Kidney epithelial cell (primary cell): ENCODE measurements around the gene PPM1E. TPM values are rescaled to one million over a fixed set of nuclear protein-coding genes. Genes with fewer than 3 reads are reported as not detected.

ENCODE experiments used
- DNase-seq: peaks from one replicate; pipeline ENCODE4 v3.0.0-alpha.2; 2010; ENCODE audit warnings: low read depth
- H3K27me3 ChIP-seq: 2 replicates; pipeline ENCODE4 v1.6.0; 2011; ENCODE audit warnings: low read length; ENCODE audit not compliant: control insufficient read depth, insufficient read depth
- H3K36me3 ChIP-seq: 2 replicates; pipeline ENCODE4 v1.5.1; 2011; ENCODE audit warnings: low read length; ENCODE audit not compliant: control insufficient read depth, insufficient read depth
- H3K4me3 ChIP-seq: 2 replicates; pipeline ENCODE4 v1.5.1; 2011; ENCODE audit warnings: low read depth, mild to moderate bottlenecking, control low read depth, low read length
- total RNA-seq: library from RNA; depleted of rRNA; stranded (reverse); fragments of >200 nt; gene quantifications from 2 replicates; pipeline ENCODE4 v1.2.3, GENCODE V29; 2015
- TF ChIP-seq, protein P1 (sequence below): IDR thresholded peaks from 2 replicates; pipeline ENCODE4 v1.5.1; 2011; ENCODE audit warnings: mild to moderate bottlenecking, moderate library complexity, low read length, control low read depth, inconsistent platforms; ENCODE audit not compliant: insufficient read depth, poor library complexity, severe bottlenecking

PPM1E gene
- total RNA-seq, 1 donor from 2014 or later: 2.4 TPM

- TF ChIP-seq, protein P1, sequence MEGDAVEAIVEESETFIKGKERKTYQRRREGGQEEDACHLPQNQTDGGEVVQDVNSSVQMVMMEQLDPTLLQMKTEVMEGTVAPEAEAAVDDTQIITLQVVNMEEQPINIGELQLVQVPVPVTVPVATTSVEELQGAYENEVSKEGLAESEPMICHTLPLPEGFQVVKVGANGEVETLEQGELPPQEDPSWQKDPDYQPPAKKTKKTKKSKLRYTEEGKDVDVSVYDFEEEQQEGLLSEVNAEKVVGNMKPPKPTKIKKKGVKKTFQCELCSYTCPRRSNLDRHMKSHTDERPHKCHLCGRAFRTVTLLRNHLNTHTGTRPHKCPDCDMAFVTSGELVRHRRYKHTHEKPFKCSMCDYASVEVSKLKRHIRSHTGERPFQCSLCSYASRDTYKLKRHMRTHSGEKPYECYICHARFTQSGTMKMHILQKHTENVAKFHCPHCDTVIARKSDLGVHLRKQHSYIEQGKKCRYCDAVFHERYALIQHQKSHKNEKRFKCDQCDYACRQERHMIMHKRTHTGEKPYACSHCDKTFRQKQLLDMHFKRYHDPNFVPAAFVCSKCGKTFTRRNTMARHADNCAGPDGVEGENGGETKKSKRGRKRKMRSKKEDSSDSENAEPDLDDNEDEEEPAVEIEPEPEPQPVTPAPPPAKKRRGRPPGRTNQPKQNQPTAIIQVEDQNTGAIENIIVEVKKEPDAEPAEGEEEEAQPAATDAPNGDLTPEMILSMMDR: no peak
- Histone ChIP-seq H3K27me3 (no peaks in the 10 kb centered on the region), H3K36me3 (no peaks in the 10 kb centered on the region), H3K4me3 (no peak overlapping the region)
- DNase-seq: no peak
Observed at GRCh38 chr17:58966208-58966607, 210.6 kb downstream of the PPM1E start.

- TF ChIP-seq, protein P1: no peak
- no peaks in the 10 kb centered on the region for H3K36me3 ChIP-seq
Observed at GRCh38 chr17:58968426-58969061, 212.9 kb downstream of the PPM1E start.

GRCh38 chr17:58969156-58969555 is 213.5 kb downstream of the PPM1E start:
- no peaks in the 10 kb centered on the region for H3K27me3 ChIP-seq
- no peaks in the 10 kb centered on the region for H3K36me3 ChIP-seq
- no peak for DNase-seq
- TF ChIP-seq, protein P1: no peak
- H3K4me3 ChIP-seq: no peak overlapping the region

More at GRCh38 chr17:58968426-58969061, 212.9 kb downstream of the PPM1E start:
- no peaks in the 10 kb centered on the region for H3K27me3 ChIP-seq
- H3K4me3 ChIP-seq: no peak overlapping the region
- no peak for DNase-seq

- no peak for DNase-seq
- Histone ChIP-seq H3K27me3 (no peaks in the 10 kb centered on the region), H3K36me3 (no peaks in the 10 kb centered on the region), H3K4me3 (no peak overlapping the region)
- TF ChIP-seq, protein P1: no peak
Observed at GRCh38 chr17:58969612-58970011, 214.0 kb downstream of the PPM1E start.

GRCh38 chr17:58970609-58971450 is 215.2 kb downstream of the PPM1E start:
- DNase-seq: no peak

More at GRCh38 chr17:58970609-58971450, 215.2 kb downstream of the PPM1E start:
- Histone ChIP-seq H3K36me3 (no peaks in the 10 kb centered on the region), H3K4me3 (no peak overlapping the region), H3K27me3 (no peaks in the 10 kb centered on the region)
- TF ChIP-seq, protein P1: no peak
